Heart left ventricle (tissue), 16 donors: ENCODE results near the gene SFXN2. TPM values are rescaled to one million over a fixed set of nuclear protein-coding genes. Genes with fewer than 3 reads are reported as not detected.

Source experiments
- ATAC-seq, 4 donors: fragments of 200-7000 bp; cut with Tn5 transposase; one replicate each; pipeline ENCODE4 v1.9.1; 2020 to 2022; ENCODE audit warnings: moderate library complexity in 4 of 4, mild to moderate bottlenecking in 3 of 4, moderate number of reproducible peaks in 1 of 4
- DNase-seq, 5 donors: peaks; one replicate each; pipeline ENCODE4 v3.0.0-alpha.2; 2020
- H3K27ac ChIP-seq, 12 donors: fragments of 200-600 bp; sonication (generic) in 4 of 12; one replicate each; pipeline versions ENCODE4 v1.5.0 to v1.8.0; 2016 to 2022; ENCODE audit warnings: mild to moderate bottlenecking in 2 of 12
- H3K27me3 ChIP-seq, 9 donors: fragments of 200-600 bp; sonication (generic) in 2 of 9; one replicate each; pipeline versions ENCODE4 v1.5.1 to v1.8.0; 2016 to 2022; ENCODE audit warnings: mild to moderate bottlenecking in 3 of 9
- H3K36me3 ChIP-seq, 9 donors: fragments of 200-600 bp; sonication (generic) in 2 of 9; one replicate each; pipeline versions ENCODE4 v1.5.0 to v1.8.0; 2018 to 2022; ENCODE audit warnings: mild to moderate bottlenecking in 2 of 9
- H3K4me1 ChIP-seq, 12 donors: fragments of 200-600 bp; sonication (generic) in 4 of 12; one replicate each; pipeline versions ENCODE4 v1.5.0 to v1.8.0; 2016 to 2022; ENCODE audit warnings: mild to moderate bottlenecking in 3 of 12
- H3K4me3 ChIP-seq, 12 donors: fragments of 200-600 bp; sonication (generic) in 4 of 12; one replicate each; pipeline versions ENCODE4 v1.5.0 to v1.8.0; 2017 to 2022; ENCODE audit warnings: mild to moderate bottlenecking in 9 of 12, moderate library complexity in 4 of 12
- H3K9me3 ChIP-seq, 12 donors: fragments of 200-600 bp; sonication (generic) in 4 of 12; one replicate each; pipeline versions ENCODE4 v1.5.0 to v1.8.0; 2016 to 2022; ENCODE audit warnings: mild to moderate bottlenecking in 1 of 12
- POLR2A ChIP-seq, 2 donors: fragments of 450-650 bp; IDR thresholded peaks; one replicate each; pipeline ENCODE4 v1.6.1; 2017; ENCODE audit warnings: antibody characterized with exemption in 2 of 2, mild to moderate bottlenecking in 2 of 2, moderate library complexity in 2 of 2
- WGBS, 4 donors: extraction: QIAGEN DNeasy Blood & Tissue Kit in 2 of 4; methylation state at CpG; one replicate each; pipeline versions ENCODE4 v1.1.5 to v1.1.7; 2013 to 2018; 5-methylcytosine and 5-hydroxymethylcytosine counted together
- intact Hi-C, 10 donors: fragments of 100-400 bp; cut with DNase I; formaldehyde crosslinking; loops; one replicate each; pipeline versions ENCODE4 v1.11.1 to v1.14.2; 2022
- polyA plus RNA-seq, 2 donors: library from polyadenylated mRNA; stranded (reverse); fragments of 200-250 nt; gene quantifications; one replicate each; pipeline ENCODE4 v1.2.3, GENCODE V29; 2013
- total RNA-seq, 9 donors: library from RNA; depleted of rRNA in 2 of 9; stranded (reverse); fragments of >200 nt in 2 of 9; fragmentation: NEBNext Ultra II Directional in 3 of 9; extraction: Animal tissue kit (Norgen Biotek cat#: 25700) in 3 of 9; gene quantifications; one replicate each; pipeline versions ENCODE4 v1.1.0 to v1.2.4, GENCODE V29; 2016 to 2023
- TF ChIP-seq, protein P1 (sequence below), 12 donors: fragments of 200-600 bp; sonication (generic) in 4 of 12; IDR thresholded peaks; one replicate each; pipeline versions ENCODE4 v1.5.0 to v1.8.0; 2018 to 2022; ENCODE audit warnings: antibody characterized with exemption in 12 of 12, mild to moderate bottlenecking in 5 of 12
- donor health status: ischemic (EF 13 %, LVEDD 7.1; RV severe dilation, severe dysfunction).
- donor health status: healthy with polysubstance abuse.
- donor health status: DM: no; HTN: yes; CAD: no.
- donor health status: DM: no; HTN: no; CAD: no.
- donor health status: ischemic (EF 25% LVEDD 6.9; RV normal size, moderate dysfunction).
- donor health status: ischemic (EF 25% LVEDD 5.7; RV mildly dilated, moderate dysfunction).
- donor health status: healthy.
- donor health status: DM: yes; HTN: yes; CAD: no.
- donor health status: ischemic (EF 35%, LVEDD 5.7; RV mildly dilated, moderate dysfunction).
- donor health status: nonischemic (EF 11% LVEDD 7.7; RV severe dilation, severe dysfunction).
- donor health status: DM: yes; HTN: yes; CAD: no.
- donor health status: PGD.
- donor health status: ischemic (EF 29% LVEDD 5.4; RV normal size, mild dysfunction).
- donor health status: nonischemic (EF 23%, LVEDD 6.1; RV moderate dilation, normal function).

Gene SFXN2
- total and polyA plus RNA-seq, 11 donors = 0.50 to 7.2 (median 2.4) TPM

DNA sequence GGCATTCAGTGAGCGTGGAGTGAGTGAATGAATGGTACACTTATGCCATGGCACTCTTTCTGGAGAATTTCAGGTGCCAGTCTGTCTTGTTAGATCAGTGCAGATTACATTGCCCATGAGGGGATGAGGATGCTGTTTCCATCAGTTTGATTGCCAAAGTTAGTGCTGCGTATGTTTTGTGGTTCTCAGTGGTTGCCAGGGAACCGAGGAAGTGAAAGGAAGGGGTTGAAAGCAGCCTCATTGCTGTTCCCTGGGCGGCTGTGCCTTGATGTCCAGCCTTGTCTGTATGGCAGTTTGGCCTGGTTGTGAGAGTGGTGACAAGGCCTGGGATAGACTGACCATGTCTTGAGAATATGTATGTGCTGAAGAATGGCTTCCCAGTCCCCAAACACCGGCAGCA lies 59.5 kb downstream of the SFXN2 start:
- TF ChIP-seq, protein P1, sequence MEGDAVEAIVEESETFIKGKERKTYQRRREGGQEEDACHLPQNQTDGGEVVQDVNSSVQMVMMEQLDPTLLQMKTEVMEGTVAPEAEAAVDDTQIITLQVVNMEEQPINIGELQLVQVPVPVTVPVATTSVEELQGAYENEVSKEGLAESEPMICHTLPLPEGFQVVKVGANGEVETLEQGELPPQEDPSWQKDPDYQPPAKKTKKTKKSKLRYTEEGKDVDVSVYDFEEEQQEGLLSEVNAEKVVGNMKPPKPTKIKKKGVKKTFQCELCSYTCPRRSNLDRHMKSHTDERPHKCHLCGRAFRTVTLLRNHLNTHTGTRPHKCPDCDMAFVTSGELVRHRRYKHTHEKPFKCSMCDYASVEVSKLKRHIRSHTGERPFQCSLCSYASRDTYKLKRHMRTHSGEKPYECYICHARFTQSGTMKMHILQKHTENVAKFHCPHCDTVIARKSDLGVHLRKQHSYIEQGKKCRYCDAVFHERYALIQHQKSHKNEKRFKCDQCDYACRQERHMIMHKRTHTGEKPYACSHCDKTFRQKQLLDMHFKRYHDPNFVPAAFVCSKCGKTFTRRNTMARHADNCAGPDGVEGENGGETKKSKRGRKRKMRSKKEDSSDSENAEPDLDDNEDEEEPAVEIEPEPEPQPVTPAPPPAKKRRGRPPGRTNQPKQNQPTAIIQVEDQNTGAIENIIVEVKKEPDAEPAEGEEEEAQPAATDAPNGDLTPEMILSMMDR (IDR thresholded peaks at IDR 0.05) = no peak
- TF ChIP-seq POLR2A (IDR thresholded peaks at IDR 0.05) = no peak
- H3K27ac ChIP-seq = peak overlapping the region; percentile 86 to 99 (median 96)
- H3K36me3 ChIP-seq = peaks cover 0 to 4% (median 0%) of the 10 kb centered on the region in 9 donors
- intact Hi-C loops = loop anchor here in 1 of 10 donors (2.0 kb wide), 1 partner anchor 41 kb away; no protein-coding TSS in a partner anchor
- ATAC-seq = no peak
- 42 to 65% (median 47%) methylated on average over 4 to 5 of the region's 5 CpGs for WGBS, 4 donors
- no peaks in the 10 kb centered on the region for H3K9me3 ChIP-seq
- no peak overlapping the region for H3K4me3 ChIP-seq
- H3K27me3 ChIP-seq = no peaks in the 10 kb centered on the region
- peaks cover 6 to 100% (median 70%) of the 10 kb centered on the region in 12 donors for H3K4me1 ChIP-seq
- DNase-seq = peak in 4 of 5 donors; percentile 44 to 64 (median 53)

DNA sequence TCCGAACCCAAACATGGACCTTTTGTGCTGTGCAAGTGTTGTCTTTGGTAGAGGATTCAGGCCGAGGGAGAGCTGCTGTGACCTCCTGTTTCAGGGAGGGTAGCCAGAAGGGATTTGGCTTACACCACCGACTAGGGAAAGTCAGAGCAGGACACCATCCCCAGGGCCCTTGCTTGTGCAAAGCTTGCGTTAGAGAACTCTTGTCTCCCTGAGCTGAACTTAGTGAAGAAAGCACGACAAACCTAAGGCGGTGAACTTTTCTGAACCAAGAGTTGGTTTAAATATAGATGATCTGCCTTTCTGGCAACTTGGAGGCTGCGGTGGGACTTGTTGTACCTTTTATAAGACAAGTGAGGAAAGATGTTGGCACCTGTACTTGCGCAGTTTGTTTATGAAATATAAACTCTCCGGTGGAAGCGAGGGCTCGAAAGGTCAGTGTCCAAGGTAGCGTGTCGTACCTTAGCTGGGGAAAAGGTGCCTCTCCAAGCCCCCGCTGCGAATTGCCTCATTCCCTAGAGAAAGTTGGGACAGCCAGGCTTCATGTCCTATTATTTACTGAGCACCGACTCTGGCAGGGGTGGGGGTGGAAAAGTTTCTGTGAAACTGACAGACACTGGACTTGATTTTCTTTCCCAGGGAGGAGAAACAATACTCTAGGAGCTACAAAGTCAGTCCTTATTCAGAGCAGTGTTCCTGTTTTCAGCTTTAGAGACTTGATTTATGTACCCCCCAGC lies 60.9 kb downstream of the SFXN2 start:
- peaks cover 6 to 100% (median 74%) of the 10 kb centered on the region in 12 donors for H3K4me1 ChIP-seq
- no peaks in the 10 kb centered on the region for H3K27me3 ChIP-seq
- peak overlapping the region; percentile 21 to 72 (median 60) for H3K4me3 ChIP-seq
- DNase-seq (peak; percentile 71 to 90 (median 81)), ATAC-seq (peak; percentile 33 to 57 (median 54))
- intact Hi-C loops = loop anchor here in 3 of 10 donors (2.0 to 5.0 kb wide), 4 partner anchors 33 to 42 kb away; partner anchors contain the start of gene WBP1L (in 2 of the 3)
- H3K27ac ChIP-seq = peak overlapping the region; percentile 86 to 99 (median 96)
- WGBS, 4 donors = 16 to 28% (median 22%) methylated on average over 16 of the region's 16 CpGs
- TF ChIP-seq, protein P1 (IDR thresholded peaks at IDR 0.05) = no peak
- TF ChIP-seq POLR2A (IDR thresholded peaks at IDR 0.05) = no peak
- H3K36me3 ChIP-seq = no peaks in the 10 kb centered on the region
- no peaks in the 10 kb centered on the region for H3K9me3 ChIP-seq

DNA sequence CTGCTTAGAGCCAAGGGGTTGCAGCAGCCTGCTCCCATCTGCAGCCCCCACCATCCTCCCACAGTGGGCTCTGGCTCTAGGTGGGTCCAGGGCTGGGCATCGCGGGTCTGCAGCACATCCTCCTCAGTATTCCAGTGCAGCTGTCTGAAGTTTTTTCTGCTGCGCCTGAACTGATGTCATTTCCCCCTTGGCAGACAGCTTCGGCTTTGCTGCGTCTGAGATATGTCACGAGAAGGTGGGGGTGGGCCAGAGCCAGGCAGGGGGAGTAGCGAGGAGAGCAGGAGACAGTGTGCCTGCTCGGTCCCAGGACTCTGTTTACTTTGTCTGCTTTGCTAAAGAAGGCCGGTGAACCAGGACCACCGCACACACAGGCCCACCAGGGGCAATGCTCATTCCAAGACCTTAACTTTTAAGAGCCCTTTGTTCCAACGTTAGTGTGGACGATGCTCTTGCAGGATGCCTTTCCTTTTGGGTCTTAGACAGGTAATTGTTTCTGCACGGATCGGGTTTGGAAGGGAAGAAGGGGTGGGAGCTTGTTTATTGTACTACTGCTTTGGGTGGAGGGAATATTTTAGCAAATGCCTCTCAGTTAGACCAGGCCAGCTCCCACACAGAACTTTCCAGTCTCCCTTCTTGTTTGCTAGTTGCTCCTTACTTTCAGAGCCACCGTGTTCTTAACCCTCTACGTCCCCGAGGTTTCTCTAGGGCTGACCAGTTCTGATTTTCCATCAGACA lies 61.7 kb downstream of the SFXN2 start:
- WGBS, 4 donors = 1 to 3% (median 2%) methylated on average over 12 to 17 of the region's 17 CpGs
- H3K27me3 ChIP-seq = no peaks in the 10 kb centered on the region
- ATAC-seq (peak; percentile 82 to 89 (median 84)), DNase-seq (peak; percentile 89 to 94 (median 92))
- no peaks in the 10 kb centered on the region for H3K9me3 ChIP-seq
- TF ChIP-seq POLR2A (IDR thresholded peaks at IDR 0.05) = peak in 1 of 2 donors; percentile 85
- TF ChIP-seq, protein P1 (IDR thresholded peaks at IDR 0.05) = no peak
- H3K4me3 ChIP-seq = peak overlapping the region; percentile 21 to 72 (median 60)
- H3K4me1 ChIP-seq = peaks cover 11 to 100% (median 76%) of the 10 kb centered on the region in 12 donors
- no peaks in the 10 kb centered on the region for H3K36me3 ChIP-seq
- intact Hi-C loops = loop anchor here in 4 of 10 donors (1.0 to 5.0 kb wide), 6 partner anchors 20 to 41 kb away; partner anchors contain the start of gene WBP1L (in 2 of the 4)
- peak overlapping the region; percentile 86 to 99 (median 96) for H3K27ac ChIP-seq
